Spleen (tissue), 3 donors: ENCODE measurements around the gene LRRN4CL.

Experiments
- POLR2A ChIP-seq, 3 donors: fragments of 450-650 bp; IDR thresholded peaks; one replicate each; pipeline ENCODE4 v1.5.1; 2017; ENCODE audit warnings: antibody characterized with exemption in 3 of 3, mild to moderate bottlenecking in 1 of 3
- POLR2AphosphoS5 ChIP-seq, 3 donors: sonication (generic); formaldehyde crosslinking; IDR thresholded peaks; one replicate each; pipeline ENCODE4 v1.5.1; 2017; ENCODE audit warnings: antibody characterized with exemption in 3 of 3

DNA sequence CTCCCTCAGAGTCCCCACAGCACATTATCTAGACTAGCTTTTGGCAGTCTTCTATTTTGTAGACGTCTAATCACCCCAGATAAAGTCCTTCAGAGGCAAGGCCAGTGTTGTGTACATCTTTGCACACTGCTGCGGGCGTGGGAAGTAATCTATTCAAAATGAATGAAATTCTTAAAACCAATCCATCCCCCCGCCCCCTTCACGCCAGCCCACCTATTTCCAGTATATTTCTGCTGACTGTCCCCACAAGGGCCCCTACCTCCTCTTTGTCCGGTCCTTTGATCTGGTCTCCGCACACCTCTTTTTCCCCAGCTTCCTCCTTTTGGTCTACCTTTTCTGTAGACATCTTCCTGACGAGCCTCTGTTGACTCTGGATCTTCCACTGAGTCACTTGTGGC, 17.5 kb upstream of the LRRN4CL start:
- TF ChIP-seq POLR2AphosphoS5 (IDR thresholded peaks at IDR 0.05): no peak
- TF ChIP-seq POLR2A (IDR thresholded peaks at IDR 0.05): no peak
